BJ (cell line): ENCODE data around the gene MOG. TPM values are rescaled to one million over a fixed set of nuclear protein-coding genes. Genes with fewer than 3 reads are reported as not detected.

ENCODE experiments used
- CTCF ChIA-PET: fragments of 350-600 bp; formaldehyde crosslinking; extraction: SDS; loops from one replicate; lab custom pipeline; 2021; ENCODE audit warnings: antibody characterized with exemption, inconsistent platforms; lab: Yijun Ruan, JAX
- POLR2A ChIA-PET: fragments of 300-600 bp; sonication (Branson Sonifier 250); formaldehyde crosslinking; extraction: SDS; loops from one replicate; lab custom pipeline; 2021; ENCODE audit warnings: antibody characterized with exemption; lab: Charles Lee
- DNase-seq: peaks from one replicate; pipeline ENCODE4 v3.0.0-alpha.2; 2011; ENCODE audit warnings: low read depth
- H3K27me3 ChIP-seq: 2 replicates; pipeline ENCODE4 v1.6.0; 2011; ENCODE audit warnings: low read length; ENCODE audit not compliant: control insufficient read depth, insufficient read depth
- H3K36me3 ChIP-seq: 2 replicates; pipeline ENCODE4 v1.5.1; 2011; ENCODE audit warnings: low read length; ENCODE audit not compliant: control insufficient read depth, insufficient read depth
- H3K4me3 ChIP-seq: 2 replicates; pipeline ENCODE4 v1.5.1; 2011; ENCODE audit warnings: low read depth, mild to moderate bottlenecking, control low read depth, low read length
- CTCF ChIP-seq: IDR thresholded peaks from 2 replicates; pipeline ENCODE4 v1.5.1; 2011; ENCODE audit warnings: low read depth, mild to moderate bottlenecking, control low read depth, inconsistent platforms, low read length, moderate library complexity; ENCODE audit not compliant: insufficient read depth
- polyA plus RNA-seq: library from polyadenylated mRNA; depleted of rRNA; stranded (reverse); fragments of >200 nt; gene quantifications from 2 replicates; pipeline ENCODE4 v1.2.3, GENCODE V29; 2011

Gene MOG
- polyA plus RNA-seq, 1 experiment, result not detected

DNA sequence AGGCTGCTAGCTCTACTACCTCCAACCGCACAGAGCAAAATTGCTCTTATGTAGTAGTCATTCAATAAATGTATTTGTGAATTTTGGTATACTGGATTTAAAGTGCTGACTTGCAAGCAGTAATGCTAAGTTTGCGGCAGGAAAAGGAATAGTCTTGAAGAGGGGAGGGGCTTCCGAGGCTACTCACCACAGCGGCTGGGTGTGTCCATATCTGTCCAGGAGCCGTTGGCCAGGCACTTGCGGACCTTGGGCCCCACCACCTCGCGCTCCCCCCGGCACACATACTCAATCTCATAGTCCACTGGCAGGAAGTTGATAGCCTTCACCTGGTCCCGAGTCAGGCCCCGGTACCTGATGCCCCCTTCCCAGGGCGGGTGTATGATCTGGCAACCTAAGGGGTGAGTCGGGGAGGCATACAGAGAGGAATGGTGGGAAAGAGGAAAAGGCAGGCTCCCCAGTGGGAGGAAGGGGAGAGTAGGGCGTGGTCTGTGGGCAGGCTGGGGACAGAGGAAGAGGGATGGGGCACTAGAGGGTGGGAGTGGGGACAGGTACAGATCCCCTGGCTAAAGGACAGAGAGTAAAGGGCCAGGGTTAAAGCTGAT, 25.6 kb upstream of the MOG start:
- Histone ChIP-seq H3K27me3 (no peaks in the 10 kb centered on the region; the same call in 1 of the 2 replicates), H3K4me3 (no peak overlapping the region), H3K36me3 (no peaks in the 10 kb centered on the region)
- DNase-seq, result no peak
- POLR2A ChIA-PET, result no interaction called here
- CTCF ChIA-PET, result interaction anchor here (0.7 to 2.9 kb wide), 3 partner anchors 11 to 19 kb away, joined by 3 to 14 read pairs (median 4); no protein-coding TSS in a partner anchor
- TF ChIP-seq CTCF, result no peak

GRCh38 chr6:29631860-29632731, 24.8 kb upstream of the MOG start:
- no peaks in the 10 kb centered on the region for H3K36me3 ChIP-seq
- no peaks in the 10 kb centered on the region; the same call in 1 of the 2 replicates for H3K27me3 ChIP-seq
- CTCF ChIA-PET, result interaction anchor here (0.7 to 2.9 kb wide), 7 partner anchors 7 to 22 kb away, joined by 3 to 22 read pairs (median 4); no protein-coding TSS in a partner anchor
- peak overlapping the region; percentile 80 for H3K4me3 ChIP-seq
- TF ChIP-seq CTCF, result no peak
- no peak for DNase-seq
- POLR2A ChIA-PET, result interaction anchor here (0.6 to 1.4 kb wide), 2 partner anchors 16 to 18 kb away, joined by 4 to 6 read pairs; no protein-coding TSS in a partner anchor

GRCh38 chr6:29632789-29633533, 23.9 kb upstream of the MOG start, which contains the start of gene GABBR1:
Gene GABBR1, minus strand, starts transcription at chr6:29633183. Its CDS starts 798 bp downstream, at chr6:29632385.
- CTCF ChIA-PET, result interaction anchor here (0.8 to 2.9 kb wide), 6 partner anchors 8 to 120 kb away, joined by 3 to 22 read pairs (median 9); no protein-coding TSS in a partner anchor

GRCh38 chr6:29633534-29633905, 23.4 kb upstream of the MOG start:
- Histone ChIP-seq H3K36me3 (no peaks in the 10 kb centered on the region), H3K4me3 (peak overlapping the region; percentile 80), H3K27me3 (no peaks in the 10 kb centered on the region; the same call in 1 of the 2 replicates)
- ChIA-PET CTCF (interaction anchor here (0.8 to 2.9 kb wide), 6 partner anchors 9 to 120 kb away, joined by 3 to 22 read pairs (median 9); no protein-coding TSS in a partner anchor), POLR2A (interaction anchor here (0.6 to 1.4 kb wide), 2 partner anchors 16 to 579 kb away, joined by 6 to 10 read pairs; no protein-coding TSS in a partner anchor)
- no peak for DNase-seq
- TF ChIP-seq CTCF, result no peak

More at GRCh38 chr6:29632789-29633533, 23.9 kb upstream of the MOG start, which contains the start of gene GABBR1:
- DNase-seq, result peak; percentile 53
- H3K4me3 ChIP-seq, result peak within 1 kb of the TSS; percentile 80
- POLR2A ChIA-PET, result interaction anchor here (0.6 to 1.4 kb wide), 3 partner anchors 15 to 580 kb away, joined by 4 to 10 read pairs (median 6); no protein-coding TSS in a partner anchor
- no peak for TF ChIP-seq CTCF
- no peaks in the 10 kb centered on the region for H3K36me3 ChIP-seq
- no peaks in the 10 kb centered on the region; the same call in 1 of the 2 replicates for H3K27me3 ChIP-seq
